CD14-positive monocyte (primary cell): ENCODE results near the gene SLMAP. TPM values are rescaled to one million over a fixed set of nuclear protein-coding genes. Genes with fewer than 3 reads are reported as not detected.

Source experiments
- DNase-seq, 3 donors: peaks; one replicate each; pipeline ENCODE4 v3.0.0-alpha.2; 2011 to 2022
- H2AFZ ChIP-seq: 2 replicates; pipeline ENCODE4 v1.6.0; 2012; ENCODE audit warnings: mild to moderate bottlenecking, low read depth, low read length, inconsistent platforms; ENCODE audit not compliant: insufficient read depth, poor library complexity, severe bottlenecking
- H3K27ac ChIP-seq, 2 donors: 1 replicate in 1 of 2; 2 replicates in 1 of 2; pipeline ENCODE4 v1.5.1; 2012 to 2013; ENCODE audit warnings: low read length in 2 of 2, control low read depth in 1 of 2, inconsistent platforms in 1 of 2, low read depth in 1 of 2, mild to moderate bottlenecking in 1 of 2
- H3K27me3 ChIP-seq, 2 donors: one replicate each; pipeline versions ENCODE4 v1.6.0 to v1.6.1; 2011 to 2013; ENCODE audit warnings: low read length in 2 of 2; ENCODE audit not compliant: control insufficient read depth in 2 of 2, insufficient read depth in 2 of 2
- H3K36me3 ChIP-seq, 2 donors: replicated peaks in 1 of 2; 1 replicate in 1 of 2; 2 replicates in 1 of 2; pipeline versions ENCODE4 v1.5.1 to v1.6.1; 2012 to 2013; ENCODE audit warnings: low read length in 2 of 2, control low read depth in 1 of 2, inconsistent platforms in 1 of 2, mild to moderate bottlenecking in 1 of 2; ENCODE audit not compliant: insufficient read depth in 2 of 2, control insufficient read depth in 1 of 2
- H3K4me1 ChIP-seq, 2 donors: 1 replicate in 1 of 2; 2 replicates in 1 of 2; pipeline versions ENCODE4 v1.5.1 to v1.6.1; 2012 to 2013; ENCODE audit warnings: low read length in 2 of 2, control low read depth in 1 of 2, inconsistent platforms in 1 of 2, mild to moderate bottlenecking in 1 of 2, moderate library complexity in 1 of 2; ENCODE audit not compliant: insufficient read depth in 2 of 2, control insufficient read depth in 1 of 2
- H3K4me2 ChIP-seq: replicated peaks from 2 replicates; pipeline ENCODE3; 2012; ENCODE audit warnings: low read length, moderate library complexity, mild to moderate bottlenecking; ENCODE audit not compliant: poor library complexity, severe bottlenecking; ENCODE audit errors: extremely low read depth
- H3K4me3 ChIP-seq, 3 experiments: fragments of 200-600 bp in 1 of 3; sonication (generic) in 1 of 3; replicated peaks in 1 of 3; 1 replicate in 2 of 3; 2 replicates in 1 of 3; pipeline ENCODE4 v1.5.1; 2011 to 2013; ENCODE audit warnings: low read length in 3 of 3, mild to moderate bottlenecking in 3 of 3, control low read depth in 2 of 3, low read depth in 2 of 3, inconsistent platforms in 1 of 3, moderate library complexity in 1 of 3
- H3K79me2 ChIP-seq: 2 replicates; pipeline ENCODE4 v1.6.0; 2012; ENCODE audit warnings: mild to moderate bottlenecking, control low read depth, inconsistent platforms, low read length, moderate library complexity; ENCODE audit not compliant: insufficient read depth
- H3K9ac ChIP-seq: 2 replicates; pipeline ENCODE4 v1.6.0; 2017; ENCODE audit warnings: low read length, mild to moderate bottlenecking; ENCODE audit not compliant: insufficient read depth, poor library complexity, severe bottlenecking
- H3K9me3 ChIP-seq, 2 donors: replicated peaks in 1 of 2; 1 replicate in 1 of 2; 2 replicates in 1 of 2; pipeline versions ENCODE4 v1.5.1 to v1.6.1; 2012 to 2013; ENCODE audit warnings: low read length in 2 of 2, control low read depth in 1 of 2; ENCODE audit not compliant: control insufficient read depth in 1 of 2, insufficient read depth in 1 of 2
- H4K20me1 ChIP-seq: 2 replicates; pipeline ENCODE4 v1.6.0; 2012; ENCODE audit warnings: mild to moderate bottlenecking, low read length, control low read depth, moderate library complexity; ENCODE audit not compliant: insufficient read depth
- H3K27ac Mint-ChIP-seq, 7 donors: one replicate each; pipeline ENCODE4 v1.8.0; 2020; ENCODE audit warnings: mild to moderate bottlenecking in 7 of 7, mixed read lengths in 7 of 7, moderate library complexity in 6 of 7, inconsistent platforms in 2 of 7
- H3K27me3 Mint-ChIP-seq, 3 donors: one replicate each; pipeline ENCODE4 v1.8.0; 2021 to 2022; ENCODE audit warnings: low read depth in 3 of 3, mild to moderate bottlenecking in 3 of 3, mixed read lengths in 3 of 3, moderate library complexity in 3 of 3, inconsistent platforms in 1 of 3
- H3K36me3 Mint-ChIP-seq, 2 donors: one replicate each; pipeline ENCODE4 v1.8.0; 2020; ENCODE audit warnings: mixed read lengths in 2 of 2, inconsistent platforms in 1 of 2, mild to moderate bottlenecking in 1 of 2
- H3K4me1 Mint-ChIP-seq: one replicate; pipeline ENCODE4 v1.8.0; 2020; ENCODE audit warnings: mild to moderate bottlenecking, mixed read lengths
- H3K4me3 Mint-ChIP-seq, 2 donors: one replicate each; pipeline ENCODE4 v1.8.0; 2020; ENCODE audit warnings: mild to moderate bottlenecking in 2 of 2, mixed read lengths in 2 of 2, moderate library complexity in 1 of 2
- H3K9me3 Mint-ChIP-seq, 7 donors: one replicate each; pipeline ENCODE4 v1.8.0; 2020 to 2022; ENCODE audit warnings: mixed read lengths in 7 of 7, mild to moderate bottlenecking in 6 of 7, moderate library complexity in 6 of 7, inconsistent platforms in 2 of 7
- CTCF ChIP-seq: fragments of 200-600 bp; IDR thresholded peaks from one replicate; pipeline ENCODE4 v1.8.0; 2022; ENCODE audit warnings: antibody characterized with exemption, mild to moderate bottlenecking
- WGBS: methylation state at CpG from one replicate; pipeline ENCODE4 v1.1.5; 2013; ENCODE audit warnings: missing lambda C conversion rate; ENCODE audit not compliant: insufficient coverage; 5-methylcytosine and 5-hydroxymethylcytosine counted together
- intact Hi-C, 2 donors: fragments of 100-400 bp; cut with micrococcal nuclease; formaldehyde crosslinking; loops; one replicate each; pipeline versions ENCODE4 v1.15.0 to v1.15.1; 2023
- polyA plus RNA-seq, 3 donors: library from polyadenylated mRNA; depleted of rRNA in 1 of 3; unstranded in 2 of 3; stranded (reverse) in 1 of 3; fragments of 300-500 nt in 2 of 3; fragments of >200 nt in 1 of 3; fragmentation: Illumina TruSeq in 2 of 3; gene quantifications; 1 replicate in 2 of 3; 2 replicates in 1 of 3; pipeline ENCODE4 v1.2.3, GENCODE V29; 2012 to 2021

The SLMAP gene
- polyA plus RNA-seq, 3 donors: 12.3 to 17.6 (median 16.1) TPM

- Histone ChIP-seq H3K36me3 (peaks cover 29 to 45% of the 10 kb centered on the region in 2 donors), H3K9ac (no peak overlapping the region), H2AFZ (no peak overlapping the region), H4K20me1 (no peaks in the 10 kb centered on the region), H3K27ac (no peak overlapping the region), H3K9me3 (no peaks in the 10 kb centered on the region), H3K79me2 (no peaks in the 10 kb centered on the region), H3K4me2 (no peak overlapping the region), H3K4me1 (no peaks in the 10 kb centered on the region), H3K27me3 (no peaks in the 10 kb centered on the region), H3K4me3 (no peak overlapping the region)
- intact Hi-C loops: no loop called here
- Mint-ChIP-seq H3K36me3 (peaks cover 36 to 48% of the 10 kb centered on the region in 2 donors), H3K4me1 (no peaks in the 10 kb centered on the region), H3K27me3 (no peaks in the 10 kb centered on the region), H3K9me3 (peaks cover 0 to 1% (median 0%) of the 10 kb centered on the region in 7 donors), H3K4me3 (no peak overlapping the region), H3K27ac (no peak overlapping the region)
- TF ChIP-seq CTCF: no peak
- no CpG with 5 or more reads among the region's 4 CpGs for WGBS
- no peak for DNase-seq
Measured at GRCh38 chr3:57872606-57873005, 116.5 kb downstream of the SLMAP start.

- H3K4me1 ChIP-seq: no peaks in the 10 kb centered on the region
- H3K79me2 ChIP-seq: no peaks in the 10 kb centered on the region
- Mint-ChIP-seq H3K27me3 (peaks cover 0 to 1% (median 0%) of the 10 kb centered on the region in 3 donors), H3K4me3 (no peak overlapping the region), H3K9me3 (peaks cover 0 to 1% (median 0%) of the 10 kb centered on the region in 7 donors), H3K36me3 (peaks cover 29 to 56% of the 10 kb centered on the region in 2 donors), H3K4me1 (no peaks in the 10 kb centered on the region), H3K27ac (peak overlapping the region in 1 of 7 donors; percentile 2)
- H3K36me3 ChIP-seq: peaks cover 15 to 37% of the 10 kb centered on the region in 2 donors
- WGBS: no CpG with 5 or more reads among the region's 3 CpGs
- H4K20me1 ChIP-seq: no peaks in the 10 kb centered on the region
- no peak overlapping the region for H3K27ac ChIP-seq
- no peak overlapping the region for H3K9ac ChIP-seq
- DNase-seq: no peak
- H3K4me2 ChIP-seq: no peak overlapping the region
- H3K9me3 ChIP-seq: no peaks in the 10 kb centered on the region
- H3K27me3 ChIP-seq: no peaks in the 10 kb centered on the region
- intact Hi-C loops: no loop called here
- no peak overlapping the region for H3K4me3 ChIP-seq
- no peak for TF ChIP-seq CTCF
- no peak overlapping the region for H2AFZ ChIP-seq
Measured at GRCh38 chr3:57876632-57877031, 120.5 kb downstream of the SLMAP start.
